HepG2 (cell line): ENCODE measurements around the gene OSBPL9. TPM values are rescaled to one million over a fixed set of nuclear protein-coding genes. Genes with fewer than 3 reads are reported as not detected.

Source experiments
- ATAC-seq: fragments of 200-7000 bp; cut with Tn5 transposase; 3 replicates; pipeline ENCODE4 v1.9.1; 2020; ENCODE audit warnings: mild to moderate bottlenecking, moderate library complexity
- BruUV-seq: library from RNA; stranded (reverse); fragments of 400-500 nt; replicated peaks from 2 replicates; lab custom pipeline; 2021; lab: Mats Ljungman, UMichigan
- CTCF ChIA-PET: fragments of 300-600 bp; formaldehyde crosslinking; extraction: SDS; loops from one replicate; lab custom pipeline; 2021; ENCODE audit warnings: low total read pairs, inconsistent platforms, low intra/inter-chr PET ratio; lab: Yijun Ruan, JAX
- POLR2A ChIA-PET: fragments of 350-600 bp; sonication (Branson Sonifier 250); formaldehyde crosslinking; loops from one replicate; lab custom pipeline; 2020; ENCODE audit warnings: antibody characterized with exemption, inconsistent platforms; lab: Yijun Ruan, JAX
- DNase-seq: peaks from one replicate; pipeline ENCODE4 v3.0.0-alpha.2; 2015; ENCODE audit warnings: low spot score
- FAIRE-seq: peaks from 3 replicates; lab custom pipeline; 2011; peaks lifted over from hg19 to GRCh38; lab: Jason Lieb, UNC
- H2AFZ ChIP-seq: one replicate; pipeline ENCODE4 v1.6.1; 2011; ENCODE audit warnings: low read length, inconsistent platforms
- H3K27ac ChIP-seq: fragments of 300-600 bp; 3 replicates; pipeline ENCODE4 v1.8.0; 2011; ENCODE audit warnings: mixed run types, mild to moderate bottlenecking, mixed read lengths, low read length, inconsistent platforms; ENCODE audit not compliant: insufficient read depth; ENCODE audit errors: extremely low read length
- H3K27me3 ChIP-seq, 2 experiments: fragments of 200-600 bp in 1 of 2; 2 replicates in 1 of 2; 3 replicates in 1 of 2; pipeline versions ENCODE4 v1.6.0 to v1.8.0; 2011; ENCODE audit warnings: low read length in 2 of 2, mild to moderate bottlenecking in 2 of 2, moderate library complexity in 2 of 2, inconsistent platforms in 1 of 2; ENCODE audit not compliant: insufficient read depth in 2 of 2, control insufficient read depth in 1 of 2
- H3K36me3 ChIP-seq, 2 experiments: fragments of 200-600 bp in 1 of 2; replicated peaks in 1 of 2; 2 replicates in 1 of 2; 3 replicates in 1 of 2; pipeline versions ENCODE4 v1.5.1 to v1.8.0; 2011; ENCODE audit warnings: low read length in 2 of 2, inconsistent platforms in 1 of 2; ENCODE audit not compliant: insufficient read depth in 2 of 2, control insufficient read depth in 1 of 2
- H3K4me1 ChIP-seq: 2 replicates; pipeline ENCODE4 v1.5.1; 2012; ENCODE audit warnings: low read length, inconsistent platforms; ENCODE audit not compliant: insufficient read depth
- H3K4me2 ChIP-seq: 2 replicates; pipeline ENCODE4 v1.6.0; 2011; ENCODE audit warnings: low read depth, low read length, inconsistent platforms
- H3K4me3 ChIP-seq, 3 experiments: fragments of 200-600 bp in 1 of 3; sonication (generic), shearing (Covaris generic) in 1 of 3; replicated peaks in 1 of 3; 2 replicates each; pipeline ENCODE4 v1.5.1; 2011 to 2016; ENCODE audit warnings: low read length in 3 of 3, inconsistent platforms in 2 of 3, low read depth in 2 of 3, mild to moderate bottlenecking in 2 of 3, control low read depth in 1 of 3, mixed read lengths in 1 of 3; ENCODE audit not compliant: insufficient read depth in 1 of 3
- H3K79me2 ChIP-seq: one replicate; pipeline ENCODE4 v1.6.1; 2011; ENCODE audit warnings: low read length, inconsistent platforms; ENCODE audit not compliant: insufficient read depth
- H3K9ac ChIP-seq: 2 replicates; pipeline ENCODE4 v1.6.0; 2011; ENCODE audit warnings: mild to moderate bottlenecking, low read depth, low read length, inconsistent platforms; ENCODE audit not compliant: insufficient read depth
- H3K9me3 ChIP-seq: 2 replicates; pipeline ENCODE4 v1.5.1; 2012; ENCODE audit warnings: mild to moderate bottlenecking, low read length
- H4K20me1 ChIP-seq: 2 replicates; pipeline ENCODE4 v1.6.0; 2011; ENCODE audit warnings: inconsistent platforms, mild to moderate bottlenecking, low read length, moderate library complexity; ENCODE audit not compliant: insufficient read depth
- HCFC1 ChIP-seq: fragments of 150-350 bp; IDR thresholded peaks from 2 replicates; pipeline ENCODE4 v1.6.1; 2014; ENCODE audit warnings: low read depth, low read length
- KLF16 ChIP-seq, 2 experiments: sonication (generic) in 1 of 2; formaldehyde crosslinking in 1 of 2; IDR thresholded peaks; 2 replicates each; pipeline versions ENCODE4 v1.6.1 to v1.8.0; 2016 to 2023; ENCODE audit warnings: missing genetic modification reagents in 2 of 2, missing compliant biosample characterization in 1 of 2
- NFYC ChIP-seq: IDR thresholded peaks from 2 replicates; pipeline ENCODE4 v1.6.1; 2016; ENCODE audit warnings: missing genetic modification reagents, missing compliant biosample characterization
- RBAK ChIP-seq: sonication (generic); formaldehyde crosslinking; IDR thresholded peaks from 2 replicates; pipeline ENCODE4 v1.5.1; 2020; ENCODE audit warnings: mild to moderate bottlenecking, missing genetic modification reagents
- TRIM22 ChIP-seq: fragments of 450-650 bp; IDR thresholded peaks from 2 replicates; pipeline ENCODE4 v1.6.1; 2017
- ZNF121 ChIP-seq: sonication (generic); formaldehyde crosslinking; IDR thresholded peaks from 2 replicates; pipeline ENCODE4 v1.5.0; 2020; ENCODE audit warnings: mild to moderate bottlenecking, missing genetic modification reagents
- ZNF318 ChIP-seq: sonication (generic); formaldehyde crosslinking; IDR thresholded peaks from 2 replicates; pipeline ENCODE4 v1.4.0; 2020; ENCODE audit warnings: mild to moderate bottlenecking, missing genetic modification reagents
- ZNF770 ChIP-seq: sonication (generic); formaldehyde crosslinking; IDR thresholded peaks from 2 replicates; pipeline ENCODE4 v1.5.0; 2020; ENCODE audit warnings: mild to moderate bottlenecking, missing genetic modification reagents
- WGBS: methylation state at CpG from one replicate; pipeline ENCODE4 v1.1.6; 2017; ENCODE audit warnings: low lambda C conversion rate; 5-methylcytosine and 5-hydroxymethylcytosine counted together
- in situ Hi-C: cut with HindIII; loops from 2 replicates; pipeline ENCODE4 v1.10.0; 2017; ENCODE audit warnings: low pct_unique_long_range_greater_than_20kb; ENCODE audit not compliant: extremely low pct_ligation_motif_present
- intact Hi-C: fragments of 100-400 bp; cut with micrococcal nuclease; formaldehyde crosslinking; loops from one replicate; pipeline ENCODE4 v1.10.0; 2022; ENCODE audit not compliant: unreplicated experiment
- polyA plus RNA-seq, 8 experiments: library from polyadenylated mRNA; depleted of rRNA in 3 of 8; stranded (reverse) in 7 of 8; unstranded in 1 of 8; fragments of >200 nt; fragmentation: Illumina TruSeq in 4 of 8; extraction: Trizol in 4 of 8; gene quantifications; 2 replicates each; pipeline versions ENCODE4 v1.2.1 to v1.2.3, GENCODE V29; 2011 to 2016; ENCODE audit warnings: low read depth in 4 of 8, missing spikeins in 1 of 8, mixed read lengths in 1 of 8; ENCODE audit not compliant: insufficient read depth in 1 of 8
- total RNA-seq, 5 experiments: library from RNA; depleted of rRNA; stranded (reverse); fragments of >200 nt; fragmentation: Illumina TruSeq; extraction: Trizol; gene quantifications; 2 replicates each; pipeline ENCODE4 v1.2.3, GENCODE V29; 2016; ENCODE audit warnings: low read depth in 1 of 5

OSBPL9 gene
- total and polyA plus RNA-seq, 2 of the 13 experiments (the other 11 are each of a cell fraction or from before 2014, with no cell fraction given) = 83.6 to 142 TPM

GRCh38 chr1:51639694-51640093, 22.8 kb downstream of the OSBPL9 start (continued):
- peak; percentile 29; the same call in 1 of the 2 replicates for TF ChIP-seq ZNF770
- TF ChIP-seq ZNF121 (CRISPR knock-in tag) = peak; percentile 90
- no peak for TF ChIP-seq RBAK
- no peak for TF ChIP-seq KLF16 (CRISPR knock-in tag; IDR thresholded peaks at IDR 0.05)
- TF ChIP-seq, all 625 proteins: peak for 3

GRCh38 chr1:51641096-51641495, 24.2 kb downstream of the OSBPL9 start:
- no peak overlapping the region for H3K9ac ChIP-seq
- no peak overlapping the region for H3K27ac ChIP-seq
- H3K4me1 ChIP-seq = peaks cover 19% of the 10 kb centered on the region
- ATAC-seq (no peak), FAIRE-seq (no peak), DNase-seq (no peak)
- CTCF ChIA-PET = no interaction called here
- intact Hi-C loops (no loop called here), in situ Hi-C loops (no loop called here)
- no peak overlapping the region for H3K4me2 ChIP-seq
- H3K27me3 ChIP-seq = no peaks in the 10 kb centered on the region
- H3K4me3 ChIP-seq = no peak overlapping the region
- H3K36me3 ChIP-seq = no peaks in the 10 kb centered on the region
- no peaks in the 10 kb centered on the region for H3K9me3 ChIP-seq
- WGBS = 100% methylated on average over 2 of the region's 2 CpGs
- no TSS peak for BruUV-seq
- H2AFZ ChIP-seq = no peak overlapping the region
- no peaks in the 10 kb centered on the region; the same call in 1 of the 2 replicates for H4K20me1 ChIP-seq
- POLR2A ChIA-PET = interaction anchor here (1.4 kb wide), 1 partner anchor 24 kb away, joined by 3 read pairs; the partner anchor contains the start of gene OSBPL9
- TF ChIP-seq ZNF318 (no peak), NFYC (CRISPR knock-in tag) (no peak), HCFC1 (no peak), TRIM22 (no peak)
- peaks cover 20% of the 10 kb centered on the region for H3K79me2 ChIP-seq
